Measurements from ENCODE around the gene FAM237B.

The FAM237B gene

DNA sequence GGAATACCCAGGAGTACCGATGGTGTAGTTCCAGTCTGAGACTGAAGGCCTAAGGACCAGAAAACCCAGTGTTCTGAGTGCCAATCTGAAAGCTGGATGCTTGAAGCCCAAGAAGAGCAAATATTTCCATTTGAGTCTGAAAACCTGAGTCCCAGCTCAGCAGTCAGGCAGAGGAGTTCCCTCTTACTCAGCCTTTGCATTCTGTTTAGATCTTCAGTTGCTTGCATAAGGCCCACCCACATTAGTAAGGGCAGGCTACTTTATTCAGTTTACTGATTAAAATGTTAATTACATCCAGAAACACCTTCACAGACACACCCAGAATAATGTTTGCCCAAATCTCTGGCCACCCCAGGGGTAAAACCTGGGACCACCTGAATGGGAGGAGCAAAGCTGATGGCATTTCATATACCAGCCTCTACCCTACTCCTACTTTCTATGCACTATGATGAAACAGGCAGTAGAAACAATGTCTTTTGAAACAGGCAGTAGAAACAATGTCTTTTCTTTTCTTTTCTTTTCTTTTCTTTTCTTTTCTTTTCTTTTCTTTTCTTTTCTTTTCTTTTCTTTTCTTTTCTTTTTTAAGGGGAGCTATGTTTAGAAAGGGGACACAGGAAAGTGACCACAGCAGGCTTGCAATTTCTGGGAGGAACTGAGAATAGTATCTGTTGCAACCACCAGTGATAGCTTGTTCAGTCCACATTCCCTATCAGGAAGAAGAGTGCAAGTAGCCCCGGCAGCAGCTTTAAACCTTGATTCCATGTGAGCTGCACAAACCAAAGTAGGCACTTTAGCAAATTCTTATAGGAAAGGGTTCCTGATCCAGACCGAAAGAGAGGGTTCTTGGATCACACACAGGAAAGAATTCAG is 30.6 kb downstream of the FAM237B start:
- DNase-seq (ENCODE audit: low spot score), result no peak

DNA sequence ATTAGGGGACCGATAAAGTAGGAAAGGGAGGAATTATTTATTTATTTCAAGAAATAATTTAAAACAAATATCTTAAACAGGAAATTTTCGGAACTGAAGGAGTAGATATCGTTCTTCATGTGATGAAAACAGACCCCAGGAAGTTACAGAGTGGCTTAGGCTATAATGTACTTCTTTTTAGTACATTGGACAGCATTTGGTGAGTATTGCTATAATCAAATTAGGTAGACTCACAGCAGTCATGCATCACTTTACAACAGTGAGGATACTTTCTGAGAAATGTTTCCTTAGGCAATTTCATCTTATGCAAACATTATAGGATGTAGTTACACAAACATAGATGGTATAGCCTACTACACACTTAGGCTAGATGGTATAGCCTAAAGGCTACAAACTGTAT is 33.0 kb downstream of the FAM237B start:
- no peak for DNase-seq (ENCODE audit: low spot score)

DNA sequence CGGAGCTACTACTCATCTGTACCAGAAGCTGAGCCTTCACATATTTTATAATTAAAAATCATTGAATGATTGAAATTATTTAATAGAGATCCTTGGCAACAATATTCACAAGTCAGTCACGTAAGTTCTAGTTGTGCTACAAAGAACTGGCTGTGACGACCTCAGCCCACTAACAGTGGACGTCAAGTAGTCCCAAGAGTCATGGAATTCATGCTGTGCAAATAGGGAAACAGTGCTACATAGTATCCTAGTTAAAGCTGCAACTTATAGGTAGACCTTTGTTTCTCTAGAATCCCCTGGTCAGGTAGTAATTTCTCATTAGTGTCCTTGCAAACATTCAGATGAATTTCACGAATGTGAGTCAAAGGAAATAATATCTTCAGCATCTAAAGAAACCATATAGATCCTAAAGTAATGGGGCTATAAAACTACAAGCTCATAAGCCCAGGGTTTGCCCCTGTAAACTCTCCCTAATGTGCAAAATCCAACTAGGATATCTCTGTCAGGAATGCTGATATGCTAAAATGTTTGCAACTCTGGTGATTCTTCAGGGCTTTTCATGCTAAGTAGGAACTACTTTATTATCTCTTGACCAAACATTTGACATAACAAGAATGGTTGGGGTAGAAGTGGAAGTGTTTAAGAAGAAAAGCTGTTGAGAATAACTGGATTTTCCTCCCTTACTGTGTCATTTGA is 44.9 kb downstream of the FAM237B start:
- peak; percentile 7 for DNase-seq (ENCODE audit: low spot score)

DNA sequence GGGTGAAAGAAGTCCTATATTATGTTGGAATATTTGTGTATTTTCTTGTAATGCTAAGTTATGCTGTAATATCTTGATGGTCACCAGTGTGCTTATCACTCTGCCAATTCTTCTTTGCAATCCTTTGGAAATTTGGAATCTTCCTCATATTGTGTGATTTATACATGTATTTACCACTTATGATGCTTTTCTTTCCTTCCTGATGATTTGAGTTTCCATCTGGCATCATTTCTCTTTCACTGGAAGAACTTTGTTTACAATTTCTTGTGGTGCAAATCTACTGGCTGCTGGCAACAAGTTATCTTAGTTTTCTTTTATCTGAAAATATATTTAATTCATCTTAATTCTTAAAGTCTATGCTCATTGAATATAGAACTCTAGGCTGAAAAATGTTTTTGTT is 46.9 kb downstream of the FAM237B start:
- no peak for DNase-seq (ENCODE audit: low spot score)

DNA sequence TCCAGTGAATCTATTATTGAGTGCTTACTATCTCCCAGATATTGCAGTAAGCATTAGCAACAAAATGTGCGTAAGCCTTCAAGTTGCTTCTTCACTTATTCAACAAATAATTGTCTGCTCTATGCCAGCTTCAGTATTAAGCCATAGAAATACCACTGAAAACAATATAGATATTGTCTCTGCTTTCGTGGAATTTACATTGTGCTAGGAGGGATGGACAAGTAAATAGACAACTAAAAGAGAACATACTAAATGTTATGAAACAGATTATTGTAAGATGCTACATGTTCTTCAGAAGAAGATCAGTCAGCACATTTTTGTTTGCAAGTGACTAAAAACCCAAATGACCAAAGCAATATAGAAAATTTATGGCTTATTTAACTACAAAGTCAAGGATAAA is 48.9 kb downstream of the FAM237B start:
- DNase-seq (ENCODE audit: low spot score), result no peak

DNA sequence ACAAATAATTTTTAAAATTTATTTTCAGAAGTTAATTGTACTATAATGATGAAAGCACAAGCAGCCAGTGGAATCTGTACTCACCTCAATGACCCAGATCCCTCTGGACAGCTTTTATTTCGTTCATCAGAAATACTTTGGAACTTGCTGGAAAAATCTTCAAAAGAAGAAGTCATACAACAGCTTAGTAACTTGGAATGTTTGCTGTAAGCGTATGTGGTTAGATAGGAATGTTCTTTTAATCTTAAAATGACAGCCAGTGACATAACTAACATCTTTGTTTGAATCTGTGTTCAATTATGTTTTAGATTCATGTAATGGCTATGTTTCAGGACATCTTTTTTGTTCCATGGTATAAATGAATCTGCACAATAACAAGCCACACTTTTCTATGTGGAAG is 49.4 kb downstream of the FAM237B start:
- no peak for DNase-seq (ENCODE audit: low spot score)

DNA sequence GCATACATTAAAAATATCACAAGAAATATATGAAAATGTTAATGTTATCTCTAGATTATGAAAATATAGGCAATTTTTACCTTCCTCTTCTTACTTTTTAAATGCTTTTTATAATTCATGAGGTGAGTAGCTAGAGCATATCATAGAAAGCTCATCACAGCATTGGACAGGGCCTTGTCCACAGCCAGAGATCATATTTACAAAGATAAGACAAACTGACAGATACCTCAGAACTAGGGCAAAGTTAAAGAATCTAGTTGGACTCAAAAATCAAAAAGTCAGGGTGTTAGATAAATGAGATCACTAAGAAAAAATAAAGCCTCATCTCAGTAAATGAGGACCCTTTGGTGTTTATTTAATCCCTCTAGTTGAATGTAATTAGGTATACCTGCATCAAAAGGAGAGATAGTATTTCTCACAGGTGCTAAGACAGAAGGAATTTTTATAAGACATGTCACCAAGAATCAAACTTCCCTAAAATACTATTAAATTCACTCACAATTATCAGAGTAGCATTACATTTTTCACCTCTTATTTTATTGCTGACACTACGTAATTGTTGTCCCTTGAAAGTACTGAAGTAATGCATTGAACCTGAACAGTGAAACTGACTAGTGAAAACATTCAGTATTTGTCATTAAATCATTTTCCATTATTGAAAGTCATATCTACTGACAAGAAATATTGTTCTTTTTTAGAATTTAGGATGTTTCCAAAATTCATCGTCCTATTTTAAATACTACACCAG is 50.5 kb downstream of the FAM237B start:
- DNase-seq (ENCODE audit: low spot score), result no peak

DNA sequence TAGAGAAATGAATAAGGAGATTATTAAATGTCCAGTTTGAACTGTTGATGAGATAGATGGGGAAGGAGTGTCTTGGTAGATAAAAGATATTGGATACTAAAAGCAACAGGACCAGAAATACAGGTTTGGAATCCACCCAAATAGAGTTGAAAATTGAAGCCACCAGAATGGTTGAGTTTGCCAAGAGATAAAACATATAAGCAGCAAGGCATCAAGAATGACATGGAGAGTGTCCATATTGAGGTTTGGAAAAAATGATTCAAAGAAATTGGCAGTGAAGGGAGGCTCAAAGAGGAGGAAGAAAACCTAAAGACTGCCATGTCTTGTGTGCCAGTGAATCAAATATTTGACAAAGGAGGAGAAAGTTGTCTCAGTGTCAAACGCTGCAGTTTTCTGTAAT is 51.9 kb downstream of the FAM237B start:
- no peak for DNase-seq (ENCODE audit: low spot score)

DNA sequence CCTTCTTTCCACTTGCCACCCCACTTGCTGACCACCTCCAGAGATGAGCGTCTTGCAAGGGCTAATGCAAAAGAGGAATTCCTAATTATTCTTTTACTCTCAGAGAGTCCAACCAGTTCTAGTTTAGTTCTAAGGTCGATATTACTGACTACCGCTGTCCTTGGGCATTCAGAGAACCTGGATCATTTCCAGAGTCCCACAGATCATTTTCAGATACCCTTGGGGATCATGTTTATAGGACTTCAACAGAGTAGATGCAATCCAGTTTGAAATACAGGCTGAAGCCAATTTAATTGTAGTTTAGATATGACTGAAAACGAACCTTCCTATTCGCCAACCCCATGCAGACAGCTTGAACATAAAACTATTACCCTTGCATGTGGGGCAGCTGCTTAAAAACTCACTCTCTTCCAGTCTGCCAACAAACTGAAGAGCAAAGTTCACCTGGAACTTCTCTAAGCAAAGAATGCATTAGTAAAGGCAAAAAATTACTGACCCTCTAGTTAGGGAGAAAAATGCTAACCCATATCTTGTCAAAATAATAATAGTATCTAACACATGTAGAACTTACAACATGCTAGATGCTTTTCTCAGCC is 53.7 kb downstream of the FAM237B start:
- no peak for DNase-seq (ENCODE audit: low spot score)

DNA sequence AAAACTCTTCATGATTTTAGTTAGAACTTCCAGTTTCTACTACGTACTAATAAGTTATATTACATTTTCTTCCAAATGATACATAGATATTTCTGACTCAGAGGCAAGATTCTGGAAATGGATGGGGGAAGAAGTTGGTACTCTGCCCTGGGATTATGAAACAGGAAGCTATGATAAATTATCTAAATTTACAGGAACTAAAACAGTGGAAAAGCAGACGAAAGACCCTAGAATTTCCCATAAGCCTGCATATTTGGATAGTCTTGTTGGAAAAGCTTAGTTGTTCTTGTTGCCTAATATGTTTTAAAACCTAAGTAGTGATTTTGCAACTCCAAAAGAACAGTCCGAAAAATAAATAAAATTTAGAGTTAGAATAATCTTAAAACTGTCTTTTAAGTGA is 54.3 kb downstream of the FAM237B start:
- DNase-seq (ENCODE audit: low spot score), result no peak

Data from HuH-7.5 (cell line).